RWPE1 (cell line): ENCODE data around the gene LRRC27.

Source experiments
- CTCF ChIA-PET: fragments of 350-600 bp; sonication (Branson Sonifier 250); formaldehyde crosslinking; extraction: SDS; loops from one replicate; lab custom pipeline; 2021; lab: Yijun Ruan, JAX
- POLR2A ChIA-PET: fragments of 400-600 bp; formaldehyde crosslinking; extraction: SDS; loops from one replicate; lab custom pipeline; 2020; ENCODE audit warnings: antibody characterized with exemption; ENCODE audit not compliant: low non-redundant PET; lab: Yijun Ruan, JAX
- DNase-seq: peaks from one replicate; pipeline ENCODE4 v3.0.0; 2012; ENCODE audit warnings: low spot score
- H3K27ac ChIP-seq: fragments of 450-650 bp; 2 replicates; pipeline ENCODE4 v1.5.1; 2017
- CTCF ChIP-seq: fragments of 450-650 bp; conservative IDR thresholded peaks from 2 replicates; pipeline ENCODE4 v1.5.1; 2017; ENCODE audit warnings: low read depth, mild to moderate bottlenecking

Gene LRRC27

GRCh38 chr10:132324186-132324585, 7.8 kb upstream of the LRRC27 start:
- H3K27ac ChIP-seq, result peak overlapping the region; percentile 90
- DNase-seq, result no peak
- TF ChIP-seq CTCF, result no peak
- CTCF ChIA-PET, result no interaction called here
- POLR2A ChIA-PET, result no interaction called here

GRCh38 chr10:132326344-132326889, 5.6 kb upstream of the LRRC27 start:
- DNase-seq, result no peak
- TF ChIP-seq CTCF, result no peak
- POLR2A ChIA-PET, result no interaction called here
- CTCF ChIA-PET, result no interaction called here
- 0 out of 2 replicates have a peak overlapping the region, but pooled peaks have one; percentile 7 for H3K27ac ChIP-seq

- POLR2A ChIA-PET, result no interaction called here
- no peak for DNase-seq
- CTCF ChIA-PET, result no interaction called here
- H3K27ac ChIP-seq, result no peak overlapping the region
- TF ChIP-seq CTCF, result no peak
These were observed 5.1 kb upstream of the LRRC27 start for GRCh38 chr10:132326925-132327324.

DNA sequence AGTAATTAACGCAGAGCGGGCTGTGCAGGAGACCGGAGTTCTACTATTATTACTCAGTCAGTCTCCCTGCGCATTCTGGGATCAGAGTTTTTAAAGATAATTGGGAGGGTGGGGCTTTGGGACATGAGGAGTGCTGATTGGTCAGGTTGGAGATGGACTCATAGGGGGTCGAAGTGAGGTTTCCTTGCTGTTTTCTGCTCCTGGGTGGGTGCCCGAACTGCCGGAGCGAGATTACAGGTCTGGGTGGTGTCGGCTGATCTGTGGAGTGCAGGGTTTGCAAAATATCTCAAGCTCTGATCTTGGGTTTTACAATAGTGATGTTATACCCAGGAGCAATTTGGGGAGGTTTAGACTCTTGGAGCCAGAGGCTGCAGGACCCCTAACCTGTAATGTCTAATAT, 3.9 kb upstream of the LRRC27 start:
- CTCF ChIA-PET, result no interaction called here
- H3K27ac ChIP-seq, result peak overlapping the region; percentile 7
- DNase-seq, result no peak
- TF ChIP-seq CTCF, result no peak
- POLR2A ChIA-PET, result no interaction called here

GRCh38 chr10:132328738-132329137, 3.3 kb upstream of the LRRC27 start:
- H3K27ac ChIP-seq, result peak overlapping the region; percentile 50
- no peak for DNase-seq
- CTCF ChIA-PET, result no interaction called here
- TF ChIP-seq CTCF, result no peak
- POLR2A ChIA-PET, result no interaction called here

- ChIA-PET CTCF (interaction anchor here (0.8 kb wide), 1 partner anchor 13 kb away, joined by 4 read pairs; no protein-coding TSS in a partner anchor), POLR2A (interaction anchor here (0.5 kb wide), 1 partner anchor 92 kb away, joined by 3 read pairs; no protein-coding TSS in a partner anchor)
- peak overlapping the region; percentile 82 for H3K27ac ChIP-seq
- no peak for TF ChIP-seq CTCF
- peak; percentile 60 for DNase-seq
These were observed 2.2 kb upstream of the LRRC27 start for GRCh38 chr10:132329565-132330485.
